ENCODE measurements around the gene CENPU.

Gene CENPU

DNA sequence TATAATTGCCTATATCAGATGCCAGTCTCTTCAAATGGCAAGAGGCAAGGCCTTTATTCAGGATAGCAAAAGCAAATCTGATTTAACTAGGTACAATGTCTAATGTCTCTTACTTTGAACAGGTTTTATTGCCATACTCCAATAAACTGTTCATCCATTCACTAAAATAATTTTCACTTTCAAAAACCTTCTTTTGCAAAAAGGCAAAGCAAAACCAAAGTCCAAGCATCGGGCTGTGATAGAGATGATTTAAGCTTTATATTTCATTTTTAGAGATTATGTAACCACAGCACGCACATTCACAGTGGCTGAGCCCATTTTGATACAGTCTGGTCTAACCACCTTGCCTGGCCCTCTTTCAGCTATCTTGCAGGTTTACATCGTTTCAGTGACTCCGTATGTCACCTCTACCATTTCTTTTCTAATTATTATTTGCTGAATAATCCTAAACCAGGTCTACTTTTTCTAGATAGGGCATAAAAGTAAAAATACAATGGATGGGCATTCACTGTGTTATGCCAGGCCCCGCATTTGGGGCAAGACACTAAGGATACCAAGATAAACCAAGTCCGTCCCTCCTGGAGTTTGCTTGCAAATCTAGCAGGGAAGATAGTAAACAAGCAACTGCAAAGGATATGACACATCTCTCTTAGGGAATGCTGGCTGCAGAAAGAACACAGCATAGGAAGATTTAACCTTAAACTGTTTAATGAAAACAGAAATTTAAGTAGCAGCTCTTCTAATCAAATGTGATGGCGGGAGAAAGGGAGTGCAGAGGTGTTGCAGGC is 86.4 kb downstream of the CENPU start:
- DNase-seq (ENCODE audit: low read depth, low spot score): no peak
- H3K27ac ChIP-seq: peak overlapping the region; percentile 94

DNA sequence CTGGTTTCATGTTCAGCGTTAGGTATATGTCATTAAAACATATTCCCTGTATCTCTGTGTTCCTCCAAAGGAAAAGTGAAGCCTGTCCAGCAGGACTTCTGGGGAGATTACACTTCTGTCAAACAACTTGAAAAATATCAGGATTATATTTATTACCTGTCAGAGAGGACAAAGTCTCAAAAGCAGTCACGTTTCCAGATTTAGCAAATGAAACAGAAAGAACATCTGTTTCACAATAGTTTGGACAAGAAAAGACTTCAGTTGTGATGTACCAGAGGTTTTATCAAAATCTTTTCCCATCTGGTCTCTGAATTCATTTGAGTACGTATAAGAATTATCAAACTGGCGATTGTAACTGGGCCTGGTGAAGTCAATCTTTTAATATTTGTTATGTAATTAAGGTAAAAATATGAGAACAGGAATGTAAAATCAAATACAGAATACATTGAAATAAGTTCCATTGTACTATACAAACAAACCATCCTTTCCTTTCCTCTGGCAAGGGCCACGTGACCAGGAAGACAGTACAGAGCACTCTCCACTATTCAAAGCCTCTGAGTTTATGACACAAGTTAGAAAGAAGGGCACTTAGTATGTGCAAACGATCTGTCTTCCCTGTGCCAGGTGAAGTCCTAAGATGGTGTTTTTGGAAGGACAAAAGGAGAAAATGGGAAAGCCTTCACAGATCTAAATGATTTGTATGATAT is 87.8 kb downstream of the CENPU start:
- no peak for DNase-seq (ENCODE audit: low read depth, low spot score)
- H3K27ac ChIP-seq: no peak overlapping the region

DNA sequence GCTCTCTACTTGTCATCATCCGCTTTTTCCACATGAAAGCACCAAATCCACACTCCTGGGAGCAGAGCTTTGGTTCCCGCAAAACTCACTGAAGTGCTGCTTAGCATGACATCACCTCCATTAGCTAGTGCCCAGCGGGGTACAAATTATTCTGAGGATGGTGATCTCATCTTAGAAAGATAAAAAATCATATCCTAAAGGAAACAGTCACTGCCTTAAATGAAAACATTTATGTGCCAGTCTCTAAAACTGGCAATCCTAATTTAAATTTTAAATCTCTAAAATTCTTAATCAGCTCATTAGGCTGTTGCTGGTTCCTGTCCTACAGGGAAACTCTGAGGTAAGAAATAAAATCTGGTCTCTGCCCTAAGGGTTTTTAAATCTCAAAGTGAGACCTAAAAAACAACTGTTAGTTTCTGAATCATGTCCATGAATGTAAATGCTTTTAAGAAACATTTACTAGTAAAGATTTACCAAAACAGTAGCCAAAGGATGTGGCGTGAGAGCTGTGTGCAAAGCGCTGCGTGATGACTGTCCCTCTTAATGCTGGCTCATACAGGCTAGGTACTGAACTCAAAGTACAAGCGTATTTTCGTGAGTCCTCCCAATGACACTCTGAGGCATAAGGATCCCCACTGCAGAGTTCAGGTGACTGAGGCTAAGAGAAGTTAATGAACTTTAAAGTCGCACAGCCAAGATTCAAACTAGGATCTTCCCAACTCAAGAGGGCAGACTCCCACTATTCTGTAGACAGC is 89.2 kb downstream of the CENPU start:
- no peak for DNase-seq (ENCODE audit: low read depth, low spot score)
- no peak overlapping the region for H3K27ac ChIP-seq
